CD1c-positive myeloid dendritic cell (primary cell): ENCODE results near the gene THAP12.
"Not testable (repeated sequence)": the region's sequence is repeated elsewhere in the genome, so short reads cannot be mapped to it uniquely, and the experiment has no call there.

Experiments
- DNase-seq: peaks from one replicate; pipeline ENCODE4 v3.0.0-alpha.2; 2016; ENCODE audit errors: extremely low spot score

The THAP12 gene, protein sequence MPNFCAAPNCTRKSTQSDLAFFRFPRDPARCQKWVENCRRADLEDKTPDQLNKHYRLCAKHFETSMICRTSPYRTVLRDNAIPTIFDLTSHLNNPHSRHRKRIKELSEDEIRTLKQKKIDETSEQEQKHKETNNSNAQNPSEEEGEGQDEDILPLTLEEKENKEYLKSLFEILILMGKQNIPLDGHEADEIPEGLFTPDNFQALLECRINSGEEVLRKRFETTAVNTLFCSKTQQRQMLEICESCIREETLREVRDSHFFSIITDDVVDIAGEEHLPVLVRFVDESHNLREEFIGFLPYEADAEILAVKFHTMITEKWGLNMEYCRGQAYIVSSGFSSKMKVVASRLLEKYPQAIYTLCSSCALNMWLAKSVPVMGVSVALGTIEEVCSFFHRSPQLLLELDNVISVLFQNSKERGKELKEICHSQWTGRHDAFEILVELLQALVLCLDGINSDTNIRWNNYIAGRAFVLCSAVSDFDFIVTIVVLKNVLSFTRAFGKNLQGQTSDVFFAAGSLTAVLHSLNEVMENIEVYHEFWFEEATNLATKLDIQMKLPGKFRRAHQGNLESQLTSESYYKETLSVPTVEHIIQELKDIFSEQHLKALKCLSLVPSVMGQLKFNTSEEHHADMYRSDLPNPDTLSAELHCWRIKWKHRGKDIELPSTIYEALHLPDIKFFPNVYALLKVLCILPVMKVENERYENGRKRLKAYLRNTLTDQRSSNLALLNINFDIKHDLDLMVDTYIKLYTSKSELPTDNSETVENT

DNA sequence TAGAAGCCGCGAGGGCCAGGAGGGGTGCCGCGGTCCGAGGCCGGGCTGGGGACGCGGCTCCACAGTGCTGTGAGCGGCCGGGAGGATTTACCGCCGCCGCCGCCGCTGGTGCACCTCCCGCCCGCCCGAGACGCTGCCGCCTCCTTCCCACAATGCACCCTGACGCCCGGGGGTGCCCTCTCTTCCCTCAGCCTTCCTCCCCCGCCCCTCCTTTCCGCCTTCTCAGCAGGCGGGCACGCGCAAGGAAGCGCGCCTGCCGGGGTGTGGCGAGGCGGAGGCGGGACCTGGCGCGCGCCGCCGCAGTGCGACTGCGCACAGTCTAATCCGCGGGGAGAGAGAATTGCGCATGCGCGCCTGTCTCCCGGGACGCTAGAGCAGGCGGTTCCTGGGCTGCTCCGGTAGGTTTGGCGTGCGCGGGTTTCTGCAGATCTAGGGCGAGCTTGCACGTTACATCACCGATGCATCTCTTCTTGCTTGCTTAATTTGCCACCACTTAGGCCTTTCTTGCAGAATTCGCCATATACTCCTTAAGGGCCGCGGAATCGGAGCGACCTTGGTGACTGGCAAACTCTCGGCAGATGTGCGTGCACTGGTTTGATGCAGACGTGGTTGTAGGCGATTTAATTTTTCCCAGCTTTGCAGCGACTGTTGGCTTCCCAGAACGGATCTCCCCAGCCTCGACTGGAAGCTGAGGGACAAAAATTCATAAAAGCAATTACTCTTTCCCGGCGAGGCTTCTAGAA is at the start of gene THAP12, which contains the start of gene GVQW3:
Gene THAP12 (minus strand): TSS at position 156 of the 743 bp plus-strand sequence. CDS start 296 bp downstream, outside the sequence.
Gene GVQW3 (plus strand): TSS at position 347 of the 743 bp plus-strand sequence. CDS start 506 bp downstream, outside the sequence.
- DNase-seq, result peak; percentile 99

- no peak for DNase-seq
Observed at GRCh38 chr11:76426660-76427059, 45.7 kb upstream of the THAP12 start.

DNA sequence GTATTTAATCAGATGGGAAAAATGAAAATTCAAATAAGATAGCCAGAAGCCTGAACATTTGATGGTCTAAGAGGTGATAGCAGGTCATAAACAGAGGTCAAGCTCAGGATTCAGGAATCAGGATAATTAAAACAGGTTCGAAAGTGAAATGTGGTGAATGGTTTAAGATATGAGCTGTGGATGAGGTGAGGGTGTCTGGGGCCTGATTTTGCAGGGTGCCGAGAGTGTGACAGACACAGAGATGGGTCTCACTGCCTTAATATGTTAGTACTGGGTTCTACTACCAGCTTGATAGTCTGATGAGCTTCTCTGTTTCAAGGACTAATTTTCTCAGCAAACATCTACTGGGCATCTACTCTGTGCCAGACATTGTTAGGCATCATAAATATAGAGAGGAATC is 44.0 kb upstream of the THAP12 start:
- no peak for DNase-seq

- no peak for DNase-seq
Observed at GRCh38 chr11:76424379-76424778, 43.4 kb upstream of the THAP12 start.

GRCh38 chr11:76419896-76420295 is 39.0 kb upstream of the THAP12 start:
- DNase-seq, result peak; percentile 32

GRCh38 chr11:76415073-76415472 is 34.1 kb upstream of the THAP12 start:
- DNase-seq, result no peak

- DNase-seq, result no peak
Observed at GRCh38 chr11:76410851-76411357, 30.0 kb upstream of the THAP12 start.

DNA sequence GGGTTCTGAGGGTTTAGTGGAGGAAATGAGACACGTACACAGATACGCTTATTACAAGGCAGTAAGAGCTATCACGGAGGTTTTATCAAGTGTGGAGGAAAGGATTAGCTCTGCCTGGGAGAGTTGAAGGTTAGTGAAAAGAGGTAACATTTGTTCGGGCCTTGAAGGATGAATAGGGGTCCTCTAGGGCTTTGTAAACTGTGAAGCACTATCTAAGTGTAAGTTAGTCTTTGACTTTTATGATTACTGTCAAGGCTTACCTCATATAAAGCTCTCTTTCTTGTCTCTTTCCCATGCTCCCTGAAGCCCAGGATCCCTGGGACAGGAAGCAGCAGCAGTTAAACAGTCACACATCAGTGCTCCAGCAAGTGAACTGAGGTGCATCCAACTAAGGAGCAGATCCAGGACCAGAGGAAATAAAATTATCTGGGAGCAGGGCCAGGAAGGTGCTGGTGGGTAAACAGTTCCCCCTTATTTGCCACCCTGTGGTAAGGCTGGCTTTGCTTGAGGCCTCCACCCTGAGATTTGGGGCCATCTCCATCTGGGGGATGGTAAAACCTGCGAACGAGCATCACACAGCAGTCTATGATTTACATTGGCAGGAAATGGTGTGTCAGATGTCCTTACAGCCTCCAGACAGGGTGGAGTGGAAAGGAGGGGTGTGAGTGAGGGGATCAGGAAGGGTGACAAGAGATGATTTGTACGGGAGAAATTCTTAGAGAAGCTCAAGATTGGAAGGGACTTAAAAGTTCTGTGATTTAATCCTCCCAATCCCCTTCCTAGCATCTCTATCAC is 27.4 kb upstream of the THAP12 start:
- no peak for DNase-seq

DNA sequence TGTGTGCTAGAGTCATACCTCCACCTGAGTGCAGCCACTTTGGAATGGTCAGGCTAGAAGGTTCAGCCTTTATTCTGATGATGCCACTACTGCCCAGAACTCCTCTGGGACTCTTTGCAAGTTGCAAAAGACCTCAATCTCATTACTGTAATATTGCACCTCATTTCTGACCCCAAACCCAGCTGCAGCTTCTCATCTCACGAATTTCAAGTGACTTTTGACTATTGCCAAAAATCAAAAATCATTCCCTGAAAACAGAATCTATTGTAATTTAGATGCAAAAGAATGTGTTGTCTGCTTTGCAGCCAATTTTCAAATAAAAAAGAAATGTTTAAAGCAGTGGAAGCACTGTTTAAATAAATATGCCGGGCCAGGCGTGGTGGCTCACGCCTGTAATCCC is 25.4 kb upstream of the THAP12 start:
- DNase-seq, result no peak

DNA sequence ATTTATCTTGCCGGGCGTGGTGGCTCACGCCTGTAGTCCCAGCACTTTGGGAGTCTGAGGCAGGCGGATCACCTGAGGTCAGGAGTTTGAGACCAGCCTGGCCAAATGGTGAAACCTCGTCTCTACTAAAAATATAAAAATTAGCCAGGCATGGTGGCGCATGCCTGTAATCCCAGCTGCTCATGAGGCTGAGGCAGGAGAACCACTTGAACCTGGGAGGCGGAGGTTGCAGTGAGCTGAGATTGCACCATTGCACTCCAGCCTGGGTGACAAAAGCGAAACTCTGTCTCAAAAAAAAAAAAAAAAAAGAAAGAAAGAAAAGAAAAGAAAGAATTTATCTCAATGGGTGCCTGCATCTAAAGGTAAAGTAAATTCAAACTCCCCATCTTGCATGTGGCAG is 20.6 kb upstream of the THAP12 start:
- DNase-seq, result not testable (repeated sequence)

- no peak for DNase-seq
Observed at GRCh38 chr11:76400967-76401366, 20.0 kb upstream of the THAP12 start.

DNA sequence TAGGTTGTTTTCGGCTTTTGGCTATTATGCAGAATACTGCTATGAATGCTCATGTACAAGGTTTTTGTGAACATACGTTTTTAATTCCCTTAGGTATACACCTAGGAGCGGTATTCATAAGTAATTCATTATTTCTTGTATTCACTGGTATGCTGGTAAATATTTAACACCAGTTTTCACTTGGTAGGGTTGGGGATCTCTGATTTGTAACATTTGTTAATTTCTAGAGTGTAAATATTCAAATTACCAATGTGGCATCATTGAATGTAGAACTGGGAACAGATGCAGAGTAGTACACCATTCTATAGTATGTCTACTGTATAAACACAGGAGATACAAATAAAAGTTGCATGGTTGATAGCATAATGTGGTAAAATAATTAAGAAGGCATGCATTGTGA is 16.5 kb upstream of the THAP12 start:
- DNase-seq, result no peak

GRCh38 chr11:76395296-76395695 is 14.4 kb upstream of the THAP12 start:
- no peak for DNase-seq

- no peak for DNase-seq
Observed at GRCh38 chr11:76394411-76394810, 13.5 kb upstream of the THAP12 start.

GRCh38 chr11:76392870-76393269 is 11.9 kb upstream of the THAP12 start:
- peak; percentile 58 for DNase-seq

- no peak for DNase-seq
Observed at GRCh38 chr11:76391811-76392475, 11.0 kb upstream of the THAP12 start.

GRCh38 chr11:76391021-76391420 is 10.1 kb upstream of the THAP12 start:
- DNase-seq, result no peak

DNA sequence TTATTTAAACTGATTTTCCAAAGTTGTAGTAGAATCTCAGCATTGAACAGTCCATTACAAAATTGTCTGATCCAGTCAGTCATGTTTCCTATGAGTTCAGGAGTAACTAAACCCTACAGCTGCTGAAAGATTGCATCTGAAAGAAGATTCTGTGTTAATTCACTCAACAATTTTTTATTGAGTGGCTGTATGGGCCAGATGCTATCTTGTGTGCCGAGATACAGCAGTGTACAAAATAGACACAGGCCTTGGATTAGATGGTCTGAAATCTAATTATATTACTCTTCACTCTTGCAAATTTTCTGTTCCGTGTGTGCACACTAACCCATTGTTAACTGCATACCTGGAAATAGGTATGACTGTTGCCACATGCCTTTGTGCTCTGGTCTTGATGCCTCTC is 7.5 kb upstream of the THAP12 start:
- no peak for DNase-seq

- DNase-seq, result no peak
Observed at GRCh38 chr11:76385903-76386302, 5.0 kb upstream of the THAP12 start.

GRCh38 chr11:76382209-76382608 is 1.3 kb upstream of the THAP12 start:
- no peak for DNase-seq
